HEK293T (cell line): ENCODE data around the gene ROS1.
"Not testable (repeated sequence)": the region's sequence is repeated elsewhere in the genome, so short reads cannot be mapped to it uniquely, and the experiment has no call there.

ENCODE experiments used
- ARNT ChIP-seq: fragments of 450-650 bp; IDR thresholded peaks from 2 replicates; pipeline ENCODE4 v1.6.1; 2017; ENCODE audit warnings: mild to moderate bottlenecking
- BHLHE40 ChIP-seq: fragments of 450-650 bp; IDR thresholded peaks from 2 replicates; pipeline ENCODE4 v1.6.1; 2016; ENCODE audit warnings: mild to moderate bottlenecking, moderate library complexity, borderline replicate concordance
- ELF4 ChIP-seq: fragments of 450-650 bp; IDR thresholded peaks from 2 replicates; pipeline ENCODE4 v1.6.1; 2017; ENCODE audit warnings: antibody characterized with exemption
- FOXK2 ChIP-seq: fragments of 450-650 bp; IDR thresholded peaks from 2 replicates; pipeline ENCODE4 v1.6.1; 2016; ENCODE audit warnings: mild to moderate bottlenecking
- FOXM1 ChIP-seq: fragments of 450-650 bp; IDR thresholded peaks from 2 replicates; pipeline ENCODE4 v1.6.1; 2017; ENCODE audit warnings: mild to moderate bottlenecking, borderline replicate concordance
- L3MBTL2 ChIP-seq: fragments of 450-650 bp; conservative IDR thresholded peaks from 2 replicates; pipeline ENCODE4 v1.6.1; 2016; ENCODE audit warnings: mild to moderate bottlenecking
- NFRKB ChIP-seq: fragments of 450-650 bp; IDR thresholded peaks from 2 replicates; pipeline ENCODE4 v1.6.1; 2016; ENCODE audit warnings: mild to moderate bottlenecking, moderate library complexity
- SUZ12 ChIP-seq: fragments of 450-650 bp; IDR thresholded peaks from 2 replicates; pipeline ENCODE4 v1.6.1; 2016; ENCODE audit warnings: mild to moderate bottlenecking
- TARDBP ChIP-seq: fragments of 450-650 bp; IDR thresholded peaks from 2 replicates; pipeline ENCODE4 v1.6.1; 2016

DNA sequence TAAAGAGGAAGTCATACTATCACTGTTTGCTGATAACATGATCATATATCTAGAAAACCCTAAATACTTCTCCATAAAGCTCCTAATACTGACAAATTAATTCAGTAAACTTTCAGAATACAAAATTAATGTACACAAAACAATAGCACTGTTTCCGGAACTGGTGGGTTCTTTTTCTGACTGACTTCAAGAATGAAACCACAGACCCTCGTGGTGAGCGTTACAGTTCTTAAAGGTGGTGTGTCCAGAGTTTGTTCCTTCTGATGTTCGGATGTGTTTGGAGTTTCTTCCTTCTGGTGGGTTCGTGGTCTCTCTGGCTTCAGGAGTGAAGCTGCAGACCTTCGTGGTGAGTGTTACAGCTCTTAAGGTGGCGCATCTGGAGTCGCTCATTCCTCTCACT lies 53.5 kb downstream of the ROS1 start:
- TF ChIP-seq ELF4, SUZ12, NFRKB, FOXK2, FOXM1, L3MBTL2, ARNT, BHLHE40, TARDBP: not testable (repeated sequence)
